Measurements from ENCODE around the gene VKORC1. TPM values are rescaled to one million over a fixed set of nuclear protein-coding genes. Genes with fewer than 3 reads are reported as not detected.

VKORC1 gene
- total RNA-seq, 4 donors from 2014 or later: 53.3 to 129 (median 94.6) TPM

DNA sequence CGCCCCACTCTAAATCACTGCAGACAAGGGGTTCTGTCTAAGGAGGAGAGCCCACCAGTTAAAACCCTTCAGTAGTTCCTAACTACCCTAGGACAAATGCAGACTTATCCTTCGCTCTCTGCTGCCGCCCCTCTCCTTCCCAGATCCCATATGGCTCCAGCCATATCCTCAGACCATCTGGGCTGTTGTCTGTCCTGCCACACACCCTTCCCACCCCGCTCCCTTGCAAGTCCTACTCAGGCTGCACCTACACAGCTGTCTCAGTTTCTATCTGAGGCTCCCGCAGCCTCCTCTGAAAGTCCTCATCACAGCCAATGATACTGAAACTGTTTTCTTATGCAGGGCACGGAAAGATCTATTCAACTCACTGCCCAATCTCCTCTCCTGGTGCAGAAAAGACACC is 12.9 kb upstream of the VKORC1 start:
- TF ChIP-seq, protein P1, sequence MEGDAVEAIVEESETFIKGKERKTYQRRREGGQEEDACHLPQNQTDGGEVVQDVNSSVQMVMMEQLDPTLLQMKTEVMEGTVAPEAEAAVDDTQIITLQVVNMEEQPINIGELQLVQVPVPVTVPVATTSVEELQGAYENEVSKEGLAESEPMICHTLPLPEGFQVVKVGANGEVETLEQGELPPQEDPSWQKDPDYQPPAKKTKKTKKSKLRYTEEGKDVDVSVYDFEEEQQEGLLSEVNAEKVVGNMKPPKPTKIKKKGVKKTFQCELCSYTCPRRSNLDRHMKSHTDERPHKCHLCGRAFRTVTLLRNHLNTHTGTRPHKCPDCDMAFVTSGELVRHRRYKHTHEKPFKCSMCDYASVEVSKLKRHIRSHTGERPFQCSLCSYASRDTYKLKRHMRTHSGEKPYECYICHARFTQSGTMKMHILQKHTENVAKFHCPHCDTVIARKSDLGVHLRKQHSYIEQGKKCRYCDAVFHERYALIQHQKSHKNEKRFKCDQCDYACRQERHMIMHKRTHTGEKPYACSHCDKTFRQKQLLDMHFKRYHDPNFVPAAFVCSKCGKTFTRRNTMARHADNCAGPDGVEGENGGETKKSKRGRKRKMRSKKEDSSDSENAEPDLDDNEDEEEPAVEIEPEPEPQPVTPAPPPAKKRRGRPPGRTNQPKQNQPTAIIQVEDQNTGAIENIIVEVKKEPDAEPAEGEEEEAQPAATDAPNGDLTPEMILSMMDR (IDR thresholded peaks at IDR 0.05; ENCODE audit: low read depth): no peak

GRCh38 chr16:31106509-31107464 is 12.2 kb upstream of the VKORC1 start:
- TF ChIP-seq, protein P1 (IDR thresholded peaks at IDR 0.05; ENCODE audit: low read depth): no peak

DNA sequence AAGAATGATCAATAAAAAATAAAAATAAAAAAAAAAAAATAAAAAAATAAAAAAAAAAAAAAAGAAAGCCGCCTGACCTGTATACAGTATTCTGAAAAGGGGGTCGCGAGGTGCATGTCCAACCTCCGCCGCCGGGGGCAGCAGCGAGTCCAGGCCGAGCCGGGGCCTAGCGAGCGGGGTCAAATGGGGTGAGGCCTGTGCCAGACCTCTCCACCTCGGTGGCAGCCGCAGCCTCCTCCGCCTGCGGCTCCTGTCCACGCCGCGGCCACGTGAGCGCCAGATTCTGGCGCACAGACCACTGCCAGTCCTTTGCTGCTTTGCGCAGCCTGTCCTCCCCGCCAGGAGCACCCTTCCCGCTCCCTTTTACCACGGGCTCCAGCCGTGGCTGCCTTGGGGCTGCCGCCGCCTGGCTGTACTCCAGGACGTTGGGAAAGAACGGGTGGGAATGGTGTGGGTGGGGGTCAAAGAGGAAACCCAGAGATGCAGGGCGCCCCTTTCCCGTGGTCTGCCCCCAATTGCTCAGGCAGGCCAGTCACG is 11.1 kb upstream of the VKORC1 start:
- TF ChIP-seq, protein P1 (IDR thresholded peaks at IDR 0.05; ENCODE audit: low read depth): no peak

GRCh38 chr16:31099860-31100638 is 5.5 kb upstream of the VKORC1 start:
- TF ChIP-seq, protein P1 (IDR thresholded peaks at IDR 0.05; ENCODE audit: low read depth): no peak

DNA sequence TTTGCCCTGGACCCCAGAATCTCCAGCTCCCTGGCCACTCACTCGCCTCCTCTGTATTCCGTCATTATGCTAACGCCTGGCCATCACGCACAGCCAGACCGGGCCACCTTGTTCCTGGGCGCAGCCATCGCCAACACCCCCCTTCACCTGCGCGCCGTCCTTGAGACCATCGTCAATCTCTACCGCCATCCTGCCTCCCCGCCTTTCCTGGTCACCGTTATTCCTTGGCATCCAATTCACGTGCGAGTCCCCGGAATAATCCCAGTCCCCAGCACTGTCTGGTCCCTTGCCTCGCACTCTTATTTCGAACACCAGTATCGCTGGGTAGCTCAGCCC is 541 bp downstream of the VKORC1 start:
- TF ChIP-seq, protein P1 (IDR thresholded peaks at IDR 0.05; ENCODE audit: low read depth): no peak

GRCh38 chr16:31093132-31093703 is 1.4 kb downstream of the VKORC1 start:
- TF ChIP-seq, protein P1 (IDR thresholded peaks at IDR 0.05; ENCODE audit: low read depth): no peak

Data from subcutaneous adipose tissue (tissue), 4 donors.